ENCODE results near the gene LUC7L2.
"Not testable (repeated sequence)": the region's sequence is repeated elsewhere in the genome, so short reads cannot be mapped to it uniquely, and the experiment has no call there.

- not testable (repeated sequence) for TF ChIP-seq POLR2A (IDR thresholded peaks at IDR 0.05; ENCODE audit: low read depth, low read length); POLR2AphosphoS5 (IDR thresholded peaks at IDR 0.05; ENCODE audit: low read depth, low read length); TAF1 (IDR thresholded peaks at IDR 0.05; ENCODE audit: borderline replicate concordance, low read depth, low read length)
These were observed 108.0 kb downstream of the LUC7L2 start for GRCh38 chr7:139467729-139468128.
